ENCODE measurements around the gene AOPEP.
"Not testable (repeated sequence)": the region's sequence is repeated elsewhere in the genome, so short reads cannot be mapped to it uniquely, and the experiment has no call there.

The AOPEP gene

DNA sequence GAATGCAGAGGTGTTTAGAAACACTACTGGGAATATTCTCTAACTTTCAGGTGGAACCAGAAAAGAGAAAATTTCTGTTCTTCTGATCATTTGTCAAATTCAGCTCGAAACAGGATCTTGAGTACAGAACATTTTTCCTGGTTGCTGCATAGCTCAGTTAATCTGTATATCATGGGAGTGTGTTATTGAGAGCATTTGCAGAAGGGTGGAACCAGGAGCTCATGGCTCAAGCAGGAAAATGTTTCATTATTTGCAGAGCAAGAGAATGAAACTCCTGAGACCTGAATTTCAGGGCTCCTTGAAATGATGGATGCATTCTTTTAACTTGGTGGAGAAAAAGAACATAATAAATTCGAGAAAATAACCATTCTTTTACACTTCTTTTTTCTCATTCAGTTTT lies 97.9 kb downstream of the AOPEP start:
- no peak overlapping the region for H3K4me3 Mint-ChIP-seq
- no peak overlapping the region for H3K27ac Mint-ChIP-seq
- ATAC-seq: no peak
- peaks cover 16% of the 10 kb centered on the region for H3K4me1 Mint-ChIP-seq
- H3K36me3 Mint-ChIP-seq: no peaks in the 10 kb centered on the region
- DNase-seq (ENCODE audit: low spot score in 2 of 2): no peak
- no peaks in the 10 kb centered on the region for H3K9me3 Mint-ChIP-seq

DNA sequence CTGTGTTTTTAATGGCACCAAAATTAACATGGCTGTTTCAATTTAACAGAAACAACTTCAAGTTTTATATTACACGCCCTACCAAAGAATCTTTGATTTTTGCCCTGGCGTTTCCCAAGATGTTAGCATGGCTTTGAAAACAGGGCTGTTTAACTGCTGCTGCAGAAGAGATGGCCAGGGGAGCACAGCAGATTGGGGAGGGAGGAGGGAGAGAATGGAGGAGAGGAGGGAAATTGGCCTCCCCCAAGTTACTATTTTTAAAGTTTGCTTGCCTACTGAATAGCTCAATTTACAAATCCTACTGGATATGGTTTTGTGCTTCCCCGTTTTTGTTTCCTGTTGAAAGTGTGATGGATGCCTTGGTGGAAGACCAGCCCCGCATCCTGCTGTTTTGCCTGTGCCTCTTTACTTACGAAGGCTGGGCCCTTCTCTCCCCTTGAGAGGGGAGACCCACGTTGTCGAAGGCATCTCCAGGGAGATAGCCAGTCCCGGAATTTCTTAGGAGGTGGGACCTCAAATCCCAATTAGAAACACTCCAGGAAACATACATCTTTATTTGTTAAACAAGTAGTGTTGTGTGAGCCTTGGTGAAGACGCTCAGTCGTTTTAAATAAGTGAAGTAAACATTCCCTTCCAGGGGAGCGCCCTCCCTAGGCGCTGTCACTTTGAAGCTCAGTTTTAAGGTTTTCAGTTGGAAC lies 98.6 kb downstream of the AOPEP start:
- ATAC-seq: no peak
- peaks cover 16% of the 10 kb centered on the region for H3K4me1 Mint-ChIP-seq
- no peak for DNase-seq (ENCODE audit: low spot score in 2 of 2)
- H3K27ac Mint-ChIP-seq: no peak overlapping the region
- no peaks in the 10 kb centered on the region for H3K9me3 Mint-ChIP-seq
- no peak overlapping the region for H3K4me3 Mint-ChIP-seq
- H3K36me3 Mint-ChIP-seq: no peaks in the 10 kb centered on the region

DNA sequence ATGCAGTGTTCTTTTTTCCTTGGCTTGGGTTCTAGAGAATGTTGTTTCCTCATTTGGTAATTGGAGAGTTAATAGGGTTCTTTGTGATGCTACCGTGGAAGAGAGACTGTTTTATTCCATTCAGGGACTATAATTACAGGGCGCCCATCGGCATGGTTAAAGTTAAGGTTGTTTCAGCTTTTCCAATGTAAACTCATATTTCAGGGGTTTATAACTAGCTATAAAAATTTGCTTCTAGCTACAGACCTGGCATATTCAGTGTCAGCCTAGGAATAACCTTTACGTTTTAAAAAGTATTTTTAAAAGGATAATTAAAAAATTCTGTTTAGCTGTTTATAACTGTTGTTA lies 99.1 kb downstream of the AOPEP start:
- ATAC-seq (no peak), DNase-seq (ENCODE audit: low spot score in 2 of 2) (no peak)
- H3K36me3 Mint-ChIP-seq: no peaks in the 10 kb centered on the region
- H3K9me3 Mint-ChIP-seq: no peaks in the 10 kb centered on the region
- H3K4me3 Mint-ChIP-seq: no peak overlapping the region
- H3K27ac Mint-ChIP-seq: no peak overlapping the region
- peaks cover 16% of the 10 kb centered on the region for H3K4me1 Mint-ChIP-seq

DNA sequence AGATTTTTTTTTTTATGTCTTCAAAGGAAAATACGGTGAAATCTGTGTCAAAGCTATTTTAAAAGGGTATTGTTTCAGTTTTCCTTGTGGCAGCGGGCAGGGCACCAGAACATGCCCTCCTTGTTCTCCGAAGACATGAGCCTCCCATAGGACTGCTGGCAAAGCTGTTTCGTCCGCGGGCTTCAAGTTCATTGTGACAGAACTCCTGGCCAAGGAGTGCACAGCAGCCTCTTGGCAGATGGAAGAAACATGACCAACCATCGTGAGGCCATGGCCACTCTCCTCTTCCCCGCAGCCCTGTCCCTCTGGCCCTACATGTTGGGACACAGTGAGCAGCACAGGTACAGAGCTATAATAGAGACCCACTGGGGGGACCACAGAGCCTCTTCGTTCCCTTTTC lies 99.5 kb downstream of the AOPEP start:
- no peak overlapping the region for H3K4me3 Mint-ChIP-seq
- H3K36me3 Mint-ChIP-seq: no peaks in the 10 kb centered on the region
- no peak for DNase-seq (ENCODE audit: low spot score in 2 of 2)
- no peaks in the 10 kb centered on the region for H3K9me3 Mint-ChIP-seq
- ATAC-seq: no peak
- H3K27ac Mint-ChIP-seq: no peak overlapping the region
- H3K4me1 Mint-ChIP-seq: peaks cover 13% of the 10 kb centered on the region

DNA sequence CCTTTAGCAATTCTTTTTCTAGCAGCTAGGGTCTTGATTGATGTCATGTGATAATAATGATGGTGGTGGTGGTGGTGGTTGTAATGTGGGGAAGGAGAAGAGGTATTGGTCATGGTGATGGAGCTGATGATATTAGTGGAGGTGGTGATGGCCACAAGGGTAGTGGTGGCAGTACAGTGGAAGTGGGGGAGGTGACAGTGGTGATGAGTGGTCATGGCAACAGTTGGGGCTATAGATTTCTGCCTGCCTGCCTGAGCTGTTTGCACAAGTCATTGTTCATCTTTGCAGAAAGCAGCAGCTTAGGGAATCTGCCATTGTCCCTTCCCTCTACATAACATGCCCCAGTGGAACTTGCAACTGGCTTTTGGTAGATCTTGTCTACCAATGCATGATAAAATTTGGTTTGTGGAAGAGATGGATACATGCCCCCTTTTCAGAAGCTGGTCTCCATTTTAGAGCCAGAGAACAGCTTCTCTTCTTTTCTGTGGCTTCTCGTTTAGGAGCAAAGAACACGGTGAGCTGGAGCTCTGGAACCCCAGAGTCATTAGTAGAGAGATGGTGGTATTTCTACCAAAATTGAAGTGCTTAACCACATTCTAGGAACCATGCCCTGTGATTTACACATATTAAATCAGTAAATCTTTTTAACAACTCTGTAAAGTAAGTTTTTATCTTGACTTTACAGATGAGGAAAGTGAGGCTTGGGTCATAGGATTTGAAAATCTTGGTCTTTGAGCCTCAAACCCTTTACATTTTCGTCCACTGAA lies 100.3 kb downstream of the AOPEP start:
- H3K4me3 Mint-ChIP-seq: no peak overlapping the region
- H3K4me1 Mint-ChIP-seq: peaks cover 10% of the 10 kb centered on the region
- no peak overlapping the region for H3K27ac Mint-ChIP-seq
- H3K36me3 Mint-ChIP-seq: no peaks in the 10 kb centered on the region
- ATAC-seq: peak; percentile 74
- no peak for DNase-seq (ENCODE audit: low spot score in 2 of 2)
- H3K9me3 Mint-ChIP-seq: no peaks in the 10 kb centered on the region

DNA sequence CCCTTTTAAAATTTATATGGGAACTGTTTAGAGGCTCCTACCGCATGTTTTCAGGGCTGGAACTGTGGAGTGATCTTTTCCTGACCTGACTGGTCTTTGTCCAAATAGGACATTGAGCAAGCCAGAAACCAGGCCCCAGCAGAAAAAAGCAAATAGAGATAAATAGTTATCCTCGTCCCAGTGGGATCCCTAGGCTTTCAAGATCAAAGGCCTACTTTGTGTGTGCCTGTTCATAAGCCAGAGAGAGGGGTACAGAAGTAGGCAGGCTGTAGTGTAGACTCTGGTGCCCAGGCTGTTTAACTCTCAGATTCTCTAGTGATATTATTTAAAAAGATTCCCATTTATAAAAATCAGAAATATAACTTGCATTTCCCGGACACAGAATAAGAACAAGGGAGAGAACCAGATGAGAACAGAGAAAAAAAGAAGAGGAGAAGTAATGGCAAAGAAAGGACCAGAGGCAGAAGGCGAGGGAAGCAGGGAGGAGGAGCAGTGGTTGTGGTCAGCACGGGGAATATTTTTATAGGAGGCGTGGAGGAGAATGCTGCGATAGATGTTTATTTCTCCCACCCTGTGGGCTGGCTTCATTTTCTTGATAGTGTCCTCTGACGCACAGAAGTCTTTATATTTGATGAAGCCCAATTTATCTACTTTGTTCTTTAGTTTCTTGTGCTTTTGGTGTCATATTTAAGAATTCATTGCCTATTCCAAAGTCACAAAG lies 101.2 kb downstream of the AOPEP start:
- Mint-ChIP-seq H3K36me3 (no peaks in the 10 kb centered on the region), H3K9me3 (no peaks in the 10 kb centered on the region), H3K4me3 (no peak overlapping the region), H3K27ac (no peak overlapping the region), H3K4me1 (peaks cover 12% of the 10 kb centered on the region)
- ATAC-seq (no peak), DNase-seq (ENCODE audit: low spot score in 2 of 2) (no peak)

DNA sequence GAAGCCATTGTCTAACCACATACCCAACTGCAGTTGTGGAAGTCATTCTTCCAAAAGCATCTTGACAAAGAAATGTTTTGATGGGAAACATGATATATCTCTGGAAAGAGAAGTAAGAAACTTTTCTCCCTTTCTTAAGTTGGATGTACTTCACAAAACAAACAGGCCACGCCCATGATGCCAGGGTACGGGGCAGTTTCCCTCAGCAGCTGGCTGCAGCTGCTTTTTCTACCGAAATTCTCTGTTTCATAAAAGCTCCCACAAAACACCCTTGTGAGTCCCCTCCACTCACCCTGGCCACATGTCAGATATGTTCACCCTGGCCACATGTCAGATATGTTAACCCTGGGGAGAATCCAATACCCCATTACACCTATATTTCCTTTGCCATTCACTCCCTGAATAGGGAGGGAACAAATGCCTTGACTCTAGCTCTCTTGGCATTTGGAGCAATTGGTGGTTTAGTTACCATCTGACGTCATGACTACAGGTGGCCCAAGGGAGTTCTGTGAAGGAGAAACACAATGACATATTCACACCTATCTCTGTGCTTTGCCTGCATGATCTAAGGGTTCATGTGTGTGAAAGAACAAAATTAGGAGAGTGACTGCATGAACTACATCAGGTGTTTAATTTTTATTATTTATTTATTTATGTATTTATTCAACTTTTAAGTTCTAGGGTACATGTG lies 103.0 kb downstream of the AOPEP start:
- Mint-ChIP-seq H3K27ac (no peak overlapping the region), H3K4me1 (peaks cover 12% of the 10 kb centered on the region), H3K9me3 (no peaks in the 10 kb centered on the region), H3K4me3 (no peak overlapping the region), H3K36me3 (no peaks in the 10 kb centered on the region)
- ATAC-seq (no peak), DNase-seq (ENCODE audit: low spot score in 2 of 2) (no peak)

DNA sequence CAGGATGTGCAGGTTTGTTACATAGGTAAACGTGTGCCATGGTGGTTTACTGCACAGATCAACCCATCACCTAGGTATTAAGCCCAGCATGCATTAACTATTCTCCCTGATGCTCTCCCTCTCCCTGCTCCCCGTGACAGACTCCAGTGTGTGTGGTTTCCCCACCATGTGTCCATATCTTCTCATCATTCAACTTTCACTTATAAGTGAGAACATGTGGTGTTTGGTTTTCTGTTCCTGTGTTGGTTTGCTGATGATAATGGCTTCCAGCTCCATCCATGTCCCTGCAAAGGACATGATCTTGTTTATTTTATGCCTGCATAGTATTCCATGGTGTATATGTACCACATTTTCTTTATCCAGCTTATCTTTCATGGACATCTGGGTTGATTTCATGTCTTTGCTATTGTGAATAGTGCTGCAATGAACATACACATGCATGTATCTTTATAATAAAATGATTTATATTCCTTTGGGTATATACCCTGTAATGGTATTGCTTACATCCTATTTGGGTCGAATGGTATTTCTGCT lies 103.6 kb downstream of the AOPEP start:
- peaks cover 14% of the 10 kb centered on the region for H3K4me1 Mint-ChIP-seq
- not testable (repeated sequence) for H3K9me3 Mint-ChIP-seq; H3K36me3 Mint-ChIP-seq; ATAC-seq; H3K4me3 Mint-ChIP-seq; DNase-seq (ENCODE audit: low spot score in 2 of 2); H3K27ac Mint-ChIP-seq

DNA sequence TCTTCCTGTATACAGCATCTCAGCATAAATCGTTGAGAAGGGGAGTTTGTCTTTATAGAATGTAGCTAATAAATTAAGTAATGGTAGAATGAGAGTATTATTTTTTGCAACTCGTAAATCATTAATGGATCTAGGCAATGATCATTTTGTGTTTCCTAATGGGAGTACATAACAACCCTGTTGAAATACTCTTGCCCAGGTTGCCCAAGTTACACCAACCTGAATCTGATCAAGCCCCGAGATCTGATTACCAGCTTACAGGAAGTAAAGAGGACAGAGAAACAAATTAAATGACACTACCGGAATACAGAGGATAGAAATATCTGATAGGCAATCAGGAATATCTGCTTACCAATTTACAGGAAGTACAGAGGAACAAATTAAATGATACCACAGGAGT lies 107.3 kb downstream of the AOPEP start:
- Mint-ChIP-seq H3K27ac (no peak overlapping the region), H3K4me3 (no peak overlapping the region), H3K36me3 (no peaks in the 10 kb centered on the region), H3K9me3 (peaks cover 3% of the 10 kb centered on the region), H3K4me1 (peaks cover 16% of the 10 kb centered on the region)
- DNase-seq (ENCODE audit: low spot score in 2 of 2) (no peak), ATAC-seq (no peak)

DNA sequence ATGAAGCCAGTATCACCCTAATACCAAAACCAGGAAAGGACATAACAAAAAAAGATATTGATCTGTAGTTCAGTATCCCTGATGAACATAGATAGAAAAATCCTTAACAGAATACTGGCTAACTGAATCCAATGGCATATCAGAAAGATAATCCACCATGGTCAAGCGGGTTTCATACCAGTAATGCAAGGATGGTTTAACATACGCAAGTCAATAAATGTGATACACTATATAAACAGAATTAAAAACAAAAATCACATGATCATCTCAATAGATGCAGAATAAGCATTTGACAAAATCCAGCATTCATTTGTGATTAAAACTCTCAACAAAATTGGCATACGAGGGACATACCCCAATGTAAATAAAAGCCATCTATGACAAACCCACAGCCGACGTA lies 110.9 kb downstream of the AOPEP start:
- DNase-seq (ENCODE audit: low spot score in 2 of 2) (no peak), ATAC-seq (no peak)
- Mint-ChIP-seq H3K9me3 (peaks cover 6% of the 10 kb centered on the region), H3K4me3 (no peak overlapping the region), H3K4me1 (peaks cover 26% of the 10 kb centered on the region), H3K36me3 (no peaks in the 10 kb centered on the region), H3K27ac (no peak overlapping the region)

DNA sequence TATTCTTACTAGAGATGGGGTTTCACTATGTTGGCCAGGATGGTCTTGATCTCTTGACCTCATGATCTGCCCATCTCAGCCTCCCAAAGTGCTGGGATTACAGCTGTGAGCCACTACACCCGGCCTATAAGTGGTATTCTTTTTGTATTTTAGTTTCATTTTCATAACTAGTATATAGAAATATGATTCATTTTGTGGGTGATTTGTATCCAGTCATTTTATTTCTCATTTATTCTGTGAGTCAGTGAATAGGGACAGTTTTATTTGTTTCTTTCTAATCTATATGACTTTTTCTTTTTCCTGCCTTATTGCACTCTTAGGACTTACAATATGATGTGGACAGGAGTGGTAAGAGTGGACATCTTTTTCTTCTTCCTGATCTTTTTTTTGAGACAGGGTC lies 112.9 kb downstream of the AOPEP start:
- peaks cover 35% of the 10 kb centered on the region for H3K4me1 Mint-ChIP-seq
- peaks cover 6% of the 10 kb centered on the region for H3K9me3 Mint-ChIP-seq
- no peak overlapping the region for H3K4me3 Mint-ChIP-seq
- ATAC-seq: peak; percentile 99
- no peaks in the 10 kb centered on the region for H3K36me3 Mint-ChIP-seq
- peak overlapping the region; percentile 67 for H3K27ac Mint-ChIP-seq
- no peak for DNase-seq (ENCODE audit: low spot score in 2 of 2)

DNA sequence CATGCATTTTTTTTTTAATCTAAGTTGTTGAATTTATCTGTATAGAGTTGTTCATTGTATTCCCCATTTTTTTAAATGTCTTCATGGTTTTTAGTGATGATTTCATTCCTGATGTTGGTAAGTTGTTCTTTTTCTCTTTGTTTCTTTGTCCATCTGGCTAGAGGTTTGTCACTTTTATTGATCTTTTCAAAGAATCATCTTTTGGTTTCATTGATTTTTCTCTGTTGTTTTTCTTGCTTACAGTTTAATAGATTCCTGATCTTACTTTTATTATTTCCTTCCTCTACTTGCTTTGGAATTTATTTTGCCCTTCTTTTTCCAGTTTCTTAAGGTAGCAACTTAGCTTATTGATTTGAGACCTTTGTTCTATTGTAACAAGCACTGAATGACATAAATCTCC lies 114.2 kb downstream of the AOPEP start:
- H3K27ac Mint-ChIP-seq: no peak overlapping the region
- no peaks in the 10 kb centered on the region for H3K36me3 Mint-ChIP-seq
- peaks cover 34% of the 10 kb centered on the region for H3K4me1 Mint-ChIP-seq
- H3K4me3 Mint-ChIP-seq: no peak overlapping the region
- no peak for DNase-seq (ENCODE audit: low spot score in 2 of 2)
- peaks cover 6% of the 10 kb centered on the region for H3K9me3 Mint-ChIP-seq
- no peak for ATAC-seq

DNA sequence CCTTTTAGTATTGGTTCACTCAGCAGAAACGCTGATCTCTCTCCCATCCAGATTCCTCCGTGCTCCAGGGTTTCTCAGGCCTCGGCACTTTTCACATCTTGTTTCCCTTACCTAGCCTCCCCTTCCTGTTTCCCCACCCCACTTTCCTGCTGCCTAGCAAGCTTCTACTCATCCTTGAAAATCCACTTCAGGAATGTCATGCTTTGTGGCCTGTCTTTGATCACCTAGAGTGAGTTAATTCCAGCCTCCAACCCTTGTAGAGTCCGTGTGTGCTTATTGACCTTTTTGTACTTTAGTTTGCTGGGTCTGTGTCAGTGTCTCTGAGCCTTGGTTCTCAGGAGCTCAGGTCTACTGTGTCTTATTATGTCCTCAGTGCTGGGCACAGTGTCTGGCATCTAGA lies 116.6 kb downstream of the AOPEP start:
- no peak overlapping the region for H3K4me3 Mint-ChIP-seq

DNA sequence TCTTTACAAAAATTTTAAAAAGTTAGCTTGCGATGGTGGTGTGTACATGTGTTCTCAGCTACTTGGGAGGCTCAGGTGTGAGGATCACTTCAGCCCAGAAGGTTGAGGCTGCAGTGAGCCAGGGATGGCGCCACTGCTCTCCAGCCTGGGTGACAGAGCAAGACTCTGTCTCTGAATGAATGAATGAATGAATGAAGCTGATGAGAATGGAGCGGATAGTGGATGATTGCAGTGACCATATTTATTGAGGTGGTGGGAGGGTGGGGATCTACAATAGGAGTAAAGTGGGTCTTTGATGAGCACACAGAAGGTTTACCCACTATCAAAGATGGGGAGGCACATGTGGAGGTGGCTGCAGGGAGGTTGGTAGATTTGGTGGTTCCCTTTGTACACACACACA lies 120.2 kb downstream of the AOPEP start:
- H3K4me3 Mint-ChIP-seq: no peak overlapping the region
- ATAC-seq (no peak), DNase-seq (ENCODE audit: low spot score in 2 of 2) (no peak)
- peaks cover 31% of the 10 kb centered on the region for H3K4me1 Mint-ChIP-seq
- H3K27ac Mint-ChIP-seq: peak overlapping the region; percentile 19
- no peaks in the 10 kb centered on the region for H3K9me3 Mint-ChIP-seq
- no peaks in the 10 kb centered on the region for H3K36me3 Mint-ChIP-seq

More for the DNA sequence above, 116.6 kb downstream of the AOPEP start:
- DNase-seq (ENCODE audit: low spot score in 2 of 2): no peak
- H3K36me3 Mint-ChIP-seq: no peaks in the 10 kb centered on the region
- H3K4me1 Mint-ChIP-seq: peaks cover 46% of the 10 kb centered on the region
- peaks cover 5% of the 10 kb centered on the region for H3K9me3 Mint-ChIP-seq
- ATAC-seq: no peak
- no peak overlapping the region for H3K27ac Mint-ChIP-seq

DNA sequence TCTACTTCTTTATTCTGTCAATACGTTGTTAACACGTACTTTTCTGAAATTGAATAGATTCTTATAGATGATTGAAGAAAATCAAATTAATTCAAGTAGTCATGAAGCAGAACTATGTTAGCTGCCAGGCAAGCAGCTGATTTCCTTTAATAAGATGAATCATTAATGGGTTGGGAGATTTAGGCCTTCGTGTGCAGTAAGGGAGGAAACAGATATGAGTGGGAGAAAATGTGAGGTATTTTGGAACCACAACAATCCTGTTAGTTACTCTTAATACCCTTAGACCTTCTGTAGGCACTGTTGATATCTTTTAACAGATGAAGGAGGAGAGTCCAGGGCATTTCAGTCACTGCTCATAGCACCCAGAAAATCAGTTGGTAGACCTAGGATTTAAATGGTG lies 121.0 kb downstream of the AOPEP start:
- Mint-ChIP-seq H3K27ac (peak overlapping the region; percentile 19), H3K9me3 (no peaks in the 10 kb centered on the region), H3K4me3 (no peak overlapping the region), H3K36me3 (no peaks in the 10 kb centered on the region), H3K4me1 (peaks cover 31% of the 10 kb centered on the region)
- DNase-seq (ENCODE audit: low spot score in 2 of 2) (no peak), ATAC-seq (peak; percentile 74)
